Neural progenitor cell (in vitro differentiated cells): ENCODE data around the gene TRRAP. TPM values are rescaled to one million over a fixed set of nuclear protein-coding genes. Genes with fewer than 3 reads are reported as not detected.

Source experiments
- DNase-seq: peaks from one replicate; pipeline ENCODE4 v3.0.0-alpha.2; 2016; ENCODE audit warnings: low spot score
- H2AFZ ChIP-seq: fragments of 200-600 bp; sonication (generic); replicated peaks from 2 replicates; pipeline ENCODE4 v1.6.1; 2016; ENCODE audit warnings: antibody characterized with exemption
- H3F3A ChIP-seq: fragments of 200-600 bp; sonication (generic); 2 replicates; pipeline ENCODE4 v1.6.1; 2016; ENCODE audit warnings: antibody characterized with exemption, low read depth
- H3K27ac ChIP-seq: fragments of 200-600 bp; sonication (generic); 2 replicates; pipeline ENCODE4 v1.5.1; 2016; ENCODE audit warnings: mild to moderate bottlenecking
- H3K27me3 ChIP-seq: fragments of 200-600 bp; sonication (generic); 2 replicates; pipeline ENCODE4 v1.6.1; 2016; ENCODE audit warnings: mild to moderate bottlenecking, moderate library complexity
- H3K36me3 ChIP-seq: fragments of 200-600 bp; sonication (generic); 2 replicates; pipeline ENCODE4 v1.5.1; 2016
- H3K4me1 ChIP-seq: fragments of 200-600 bp; sonication (generic); 2 replicates; pipeline ENCODE4 v1.6.1; 2016; ENCODE audit warnings: mixed run types
- H3K4me2 ChIP-seq: fragments of 200-600 bp; sonication (generic); 2 replicates; pipeline ENCODE4 v1.6.1; 2016
- H3K4me3 ChIP-seq: fragments of 200-600 bp; sonication (generic); 2 replicates; pipeline ENCODE4 v1.5.1; 2016
- H3K79me2 ChIP-seq: fragments of 200-600 bp; sonication (generic); 2 replicates; pipeline ENCODE4 v1.6.1; 2016; ENCODE audit warnings: low read depth
- H3K9ac ChIP-seq: fragments of 200-600 bp; sonication (generic); 2 replicates; pipeline ENCODE4 v1.6.1; 2016
- H3K9me3 ChIP-seq: fragments of 200-600 bp; sonication (generic); 2 replicates; pipeline ENCODE4 v1.5.1; 2016; ENCODE audit warnings: low read depth
- H4K20me1 ChIP-seq: fragments of 200-600 bp; sonication (generic); 2 replicates; pipeline ENCODE4 v1.6.1; 2016; ENCODE audit warnings: low read depth
- H3K27ac Mint-ChIP-seq: 3 replicates; pipeline ENCODE4 v1.8.0; 2021; ENCODE audit warnings: mixed read lengths
- H3K27me3 Mint-ChIP-seq: 2 replicates; pipeline ENCODE4 v1.8.0; 2022; ENCODE audit warnings: low read depth, mild to moderate bottlenecking, inconsistent platforms, moderate library complexity, mixed read lengths; ENCODE audit not compliant: insufficient read depth
- H3K36me3 Mint-ChIP-seq: 3 replicates; pipeline ENCODE4 v1.8.0; 2021; ENCODE audit warnings: mixed read lengths
- H3K4me1 Mint-ChIP-seq: 3 replicates; pipeline ENCODE4 v1.8.0; 2021; ENCODE audit warnings: mixed read lengths
- H3K4me3 Mint-ChIP-seq: 3 replicates; pipeline ENCODE4 v1.8.0; 2021; ENCODE audit warnings: mild to moderate bottlenecking, moderate library complexity, mixed read lengths
- H3K9me3 Mint-ChIP-seq: 3 replicates; pipeline ENCODE4 v1.8.0; 2020; ENCODE audit warnings: mixed read lengths
- CTCF ChIP-seq: fragments of 200-600 bp; sonication (generic); IDR thresholded peaks from 2 replicates; pipeline ENCODE4 v1.5.1; 2017; ENCODE audit warnings: antibody characterized with exemption, mild to moderate bottlenecking
- EZH2 ChIP-seq: fragments of 200-600 bp; sonication (generic); IDR thresholded peaks from 2 replicates; pipeline ENCODE4 v1.6.1; 2017; ENCODE audit warnings: antibody characterized with exemption, mild to moderate bottlenecking, moderate library complexity
- EZH2phosphoT487 ChIP-seq: fragments of 200-600 bp; sonication (generic); IDR thresholded peaks from 2 replicates; pipeline ENCODE4 v1.6.1; 2017; ENCODE audit warnings: antibody characterized with exemption
- total RNA-seq: library from RNA; depleted of rRNA; stranded (reverse); fragments of >200 nt; gene quantifications from 2 replicates; pipeline ENCODE4 v1.2.3, GENCODE V29; 2015; ENCODE audit warnings: low replicate concordance

The TRRAP gene
- total RNA-seq, 1 donor from 2014 or later: 19.9 TPM

- H2AFZ ChIP-seq: no peak overlapping the region
- Mint-ChIP-seq H3K4me1 (no peaks in the 10 kb centered on the region), H3K27me3 (peaks cover 3% of the 10 kb centered on the region), H3K27ac (no peak overlapping the region), H3K9me3 (no peaks in the 10 kb centered on the region), H3K36me3 (peaks cover 42% of the 10 kb centered on the region), H3K4me3 (no peak overlapping the region)
- no peaks in the 10 kb centered on the region for H3K27me3 ChIP-seq
- no peaks in the 10 kb centered on the region for H3K4me1 ChIP-seq
- no peak for TF ChIP-seq CTCF
- TF ChIP-seq EZH2phosphoT487: no peak
- TF ChIP-seq EZH2: no peak
- no peak for DNase-seq
- peaks cover 10% of the 10 kb centered on the region for H3K36me3 ChIP-seq
- no peaks in the 10 kb centered on the region for H3F3A ChIP-seq
- H3K4me2 ChIP-seq: no peak overlapping the region
- no peaks in the 10 kb centered on the region for H3K79me2 ChIP-seq
- no peaks in the 10 kb centered on the region for H3K9me3 ChIP-seq
- no peak overlapping the region for H3K9ac ChIP-seq
- no peaks in the 10 kb centered on the region for H4K20me1 ChIP-seq
- H3K4me3 ChIP-seq: no peak overlapping the region
- H3K27ac ChIP-seq: no peak overlapping the region
These were observed 55.0 kb downstream of the TRRAP start for GRCh38 chr7:98933321-98933720.

GRCh38 chr7:98934267-98934666 is 55.9 kb downstream of the TRRAP start:
- no peaks in the 10 kb centered on the region for H3K9me3 ChIP-seq
- H3K27me3 Mint-ChIP-seq: peaks cover 3% of the 10 kb centered on the region
- no peak overlapping the region for H3K27ac ChIP-seq
- peaks cover 44% of the 10 kb centered on the region for H3K36me3 Mint-ChIP-seq
- no peak overlapping the region for H3K4me3 ChIP-seq
- no peak overlapping the region for H3K4me3 Mint-ChIP-seq
- no peaks in the 10 kb centered on the region for H3K27me3 ChIP-seq
- H3F3A ChIP-seq: no peaks in the 10 kb centered on the region
- peaks cover 19% of the 10 kb centered on the region for H3K36me3 ChIP-seq
- DNase-seq: no peak
- no peak overlapping the region for H2AFZ ChIP-seq
- no peaks in the 10 kb centered on the region for H3K9me3 Mint-ChIP-seq
- H3K4me1 ChIP-seq: no peaks in the 10 kb centered on the region
- H3K79me2 ChIP-seq: no peaks in the 10 kb centered on the region
- no peak for TF ChIP-seq EZH2phosphoT487
- H3K9ac ChIP-seq: no peak overlapping the region
- no peaks in the 10 kb centered on the region for H3K4me1 Mint-ChIP-seq
- H3K4me2 ChIP-seq: no peak overlapping the region
- no peak overlapping the region for H3K27ac Mint-ChIP-seq
- peaks cover under 1% of the 10 kb centered on the region for H4K20me1 ChIP-seq

- Histone ChIP-seq H3K9ac (no peak overlapping the region), H2AFZ (no peak overlapping the region)
- no peak overlapping the region for H3K4me3 Mint-ChIP-seq
These were observed 57.5 kb downstream of the TRRAP start for GRCh38 chr7:98935811-98936210.

GRCh38 chr7:98943336-98943735 is 65.0 kb downstream of the TRRAP start:
- no peak overlapping the region for H3K27ac Mint-ChIP-seq
- Histone ChIP-seq H2AFZ (no peak overlapping the region), H3K36me3 (peaks cover 12% of the 10 kb centered on the region), H3K9ac (no peak overlapping the region), H3K4me3 (no peak overlapping the region), H3K79me2 (no peaks in the 10 kb centered on the region), H3K27ac (no peak overlapping the region), H3K4me1 (no peaks in the 10 kb centered on the region), H3K4me2 (no peak overlapping the region), H3K27me3 (no peaks in the 10 kb centered on the region), H3F3A (no peaks in the 10 kb centered on the region), H3K9me3 (no peaks in the 10 kb centered on the region), H4K20me1 (peaks cover 9% of the 10 kb centered on the region)
- no peak overlapping the region for H3K4me3 Mint-ChIP-seq
- TF ChIP-seq CTCF: no peak
- TF ChIP-seq EZH2phosphoT487: no peak
- TF ChIP-seq EZH2: no peak
- H3K9me3 Mint-ChIP-seq: no peaks in the 10 kb centered on the region
- H3K36me3 Mint-ChIP-seq: peaks cover 19% of the 10 kb centered on the region
- no peaks in the 10 kb centered on the region for H3K27me3 Mint-ChIP-seq
- no peak for DNase-seq
- H3K4me1 Mint-ChIP-seq: no peaks in the 10 kb centered on the region

More at GRCh38 chr7:98935811-98936210, 57.5 kb downstream of the TRRAP start:
- Histone ChIP-seq H3K27me3 (no peaks in the 10 kb centered on the region), H3K36me3 (peaks cover 22% of the 10 kb centered on the region), H3F3A (no peaks in the 10 kb centered on the region), H3K4me2 (no peak overlapping the region), H3K4me1 (no peaks in the 10 kb centered on the region), H3K27ac (no peak overlapping the region), H3K9me3 (no peaks in the 10 kb centered on the region), H4K20me1 (peaks cover 7% of the 10 kb centered on the region), H3K79me2 (no peaks in the 10 kb centered on the region), H3K4me3 (no peak overlapping the region)
- DNase-seq: no peak
- no peaks in the 10 kb centered on the region for H3K9me3 Mint-ChIP-seq
- H3K4me1 Mint-ChIP-seq: no peaks in the 10 kb centered on the region
- no peak overlapping the region for H3K27ac Mint-ChIP-seq
- peaks cover 3% of the 10 kb centered on the region for H3K27me3 Mint-ChIP-seq
- H3K36me3 Mint-ChIP-seq: peaks cover 41% of the 10 kb centered on the region
- no peak for TF ChIP-seq EZH2phosphoT487
- TF ChIP-seq EZH2: no peak
- no peak for TF ChIP-seq CTCF
